Kidney (tissue), 14 donors: ENCODE measurements around the gene MYO1D. TPM values are rescaled to one million over a fixed set of nuclear protein-coding genes. Genes with fewer than 3 reads are reported as not detected.

Experiments
- DNase-seq, 5 donors: peaks; one replicate each; pipeline ENCODE4 v3.0.0-alpha.2; 2013 to 2020
- FAIRE-seq: peaks from 2 replicates; lab custom pipeline; 2012; peaks lifted over from hg19 to GRCh38; lab: Jason Lieb, UNC
- H3K27ac ChIP-seq, 2 donors: one replicate each; pipeline ENCODE4 v1.7.0; 2013; ENCODE audit warnings: low read depth in 2 of 2, low read length in 2 of 2, inconsistent platforms in 1 of 2
- H3K27me3 ChIP-seq: one replicate; pipeline ENCODE4 v1.7.1; 2013; ENCODE audit warnings: low read length, inconsistent platforms; ENCODE audit not compliant: control insufficient read depth, insufficient read depth
- H3K36me3 ChIP-seq, 3 donors: one replicate each; pipeline versions ENCODE4 v1.7.0 to v1.7.1; 2013; ENCODE audit warnings: low read length in 3 of 3, control low read depth in 1 of 3, inconsistent platforms in 1 of 3; ENCODE audit not compliant: insufficient read depth in 3 of 3, control insufficient read depth in 2 of 3
- H3K4me1 ChIP-seq, 3 donors: one replicate each; pipeline versions ENCODE4 v1.7.0 to v1.7.1; 2013; ENCODE audit warnings: low read length in 3 of 3, inconsistent platforms in 1 of 3, low read depth in 1 of 3; ENCODE audit not compliant: control insufficient read depth in 2 of 3, insufficient read depth in 2 of 3
- H3K4me3 ChIP-seq, 3 donors: one replicate each; pipeline versions ENCODE4 v1.7.0 to v1.8.1; 2013; ENCODE audit warnings: low read length in 3 of 3, control low read depth in 1 of 3, inconsistent platforms in 1 of 3
- H3K9ac ChIP-seq, 3 donors: one replicate each; pipeline versions ENCODE4 v1.7.0 to v1.7.1; 2013; ENCODE audit warnings: low read length in 3 of 3, control low read depth in 1 of 3, inconsistent platforms in 1 of 3
- H3K9me3 ChIP-seq, 3 donors: one replicate each; pipeline versions ENCODE4 v1.7.0 to v1.7.1; 2013; ENCODE audit warnings: low read length in 3 of 3, control low read depth in 1 of 3, inconsistent platforms in 1 of 3; ENCODE audit not compliant: control insufficient read depth in 2 of 3, insufficient read depth in 1 of 3
- intact Hi-C: fragments of 100-400 bp; cut with DNase I; formaldehyde crosslinking; loops from one replicate; pipeline ENCODE4 v1.11.1; 2022
- polyA plus RNA-seq: library from polyadenylated mRNA; stranded (reverse); fragments of 350-450 nt; fragmentation: Illumina TruSeq; extraction: RNeasy Lipid Tissue Mini Kit (QIAGEN cat#74804); gene quantifications from one replicate; pipeline ENCODE4 v1.2.3, GENCODE V29; 2014; ENCODE audit warnings: low read depth, low replicate concordance; ENCODE audit not compliant: insufficient read depth
- total RNA-seq: library from RNA; stranded (reverse); fragmentation: NEBNext Ultra II Directional; extraction: Animal tissue kit (Norgen Biotek cat#: 25700); gene quantifications from one replicate; pipeline ENCODE4 v1.2.1, GENCODE V29; 2021
- TF ChIP-seq, protein P1 (sequence below): IDR thresholded peaks from 3 replicates; pipeline ENCODE4 v1.5.1; 2012; ENCODE audit warnings: mild to moderate bottlenecking, moderate library complexity, borderline replicate concordance; ENCODE audit not compliant: insufficient read depth; ENCODE audit errors: extremely low read depth
- donor health status: control.
- donor health status: control.
- donor health status: control.
- donor health status: control.
- donor health status: control.
- donor health status: DM: yes; HTN: yes; CAD: no.
- donor health status: Normal renal cell carcinoma (clear cell type).

MYO1D gene
- total and polyA plus RNA-seq, 2 donors from 2014 or later, result 21.1 to 99.9 TPM

DNA sequence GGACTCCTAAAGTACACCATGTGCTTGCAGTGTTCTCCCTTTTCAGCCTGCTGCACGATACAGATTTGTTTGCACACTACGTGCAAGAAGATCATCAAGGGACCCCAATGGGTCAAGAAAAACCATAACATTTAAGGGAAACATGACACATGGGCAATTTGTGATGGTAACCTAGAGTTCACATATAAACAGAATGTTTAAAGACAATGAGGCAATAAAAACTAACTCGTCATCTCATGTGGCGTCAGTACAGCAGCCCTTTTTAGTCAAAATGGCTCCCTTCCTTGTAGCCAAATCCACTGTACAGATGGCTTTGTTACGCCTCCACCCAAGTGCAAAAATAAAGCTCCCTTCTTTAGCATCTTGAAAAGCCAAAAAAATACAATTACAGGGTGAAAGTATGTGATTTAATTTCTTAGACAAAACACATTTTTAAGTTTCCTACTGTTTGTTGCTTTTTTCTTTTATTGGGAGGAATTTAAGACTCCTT lies 216.4 kb downstream of the MYO1D start:
- Histone ChIP-seq H3K27ac (no peak overlapping the region), H3K27me3 (no peaks in the 10 kb centered on the region), H3K36me3 (no peaks in the 10 kb centered on the region), H3K4me1 (peaks cover 0 to 3% (median 0%) of the 10 kb centered on the region in 3 donors), H3K9ac (no peak overlapping the region), H3K9me3 (no peaks in the 10 kb centered on the region), H3K4me3 (no peak overlapping the region)
- intact Hi-C loops, result no loop called here
- FAIRE-seq (no peak), DNase-seq (no peak)
- TF ChIP-seq, protein P1, sequence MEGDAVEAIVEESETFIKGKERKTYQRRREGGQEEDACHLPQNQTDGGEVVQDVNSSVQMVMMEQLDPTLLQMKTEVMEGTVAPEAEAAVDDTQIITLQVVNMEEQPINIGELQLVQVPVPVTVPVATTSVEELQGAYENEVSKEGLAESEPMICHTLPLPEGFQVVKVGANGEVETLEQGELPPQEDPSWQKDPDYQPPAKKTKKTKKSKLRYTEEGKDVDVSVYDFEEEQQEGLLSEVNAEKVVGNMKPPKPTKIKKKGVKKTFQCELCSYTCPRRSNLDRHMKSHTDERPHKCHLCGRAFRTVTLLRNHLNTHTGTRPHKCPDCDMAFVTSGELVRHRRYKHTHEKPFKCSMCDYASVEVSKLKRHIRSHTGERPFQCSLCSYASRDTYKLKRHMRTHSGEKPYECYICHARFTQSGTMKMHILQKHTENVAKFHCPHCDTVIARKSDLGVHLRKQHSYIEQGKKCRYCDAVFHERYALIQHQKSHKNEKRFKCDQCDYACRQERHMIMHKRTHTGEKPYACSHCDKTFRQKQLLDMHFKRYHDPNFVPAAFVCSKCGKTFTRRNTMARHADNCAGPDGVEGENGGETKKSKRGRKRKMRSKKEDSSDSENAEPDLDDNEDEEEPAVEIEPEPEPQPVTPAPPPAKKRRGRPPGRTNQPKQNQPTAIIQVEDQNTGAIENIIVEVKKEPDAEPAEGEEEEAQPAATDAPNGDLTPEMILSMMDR, result no peak

DNA sequence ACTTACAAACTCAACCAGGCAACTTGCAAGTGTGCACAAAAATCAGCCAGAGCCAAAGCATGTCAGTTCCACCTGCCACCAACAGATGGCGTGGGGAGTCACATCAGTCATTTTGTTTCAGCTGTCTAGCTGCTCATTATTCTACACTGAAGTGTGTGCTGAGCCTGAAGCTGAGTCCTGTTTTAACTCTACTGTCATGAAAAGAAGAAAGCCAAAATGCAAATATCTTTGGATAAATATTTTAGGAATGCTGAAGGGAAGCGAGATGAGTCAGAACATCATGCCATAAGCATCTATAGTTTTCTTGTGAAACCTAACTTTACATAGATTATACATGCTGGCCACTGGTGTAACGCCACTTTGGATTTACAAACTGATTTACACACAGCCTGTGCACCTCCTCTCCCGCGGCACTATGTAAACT lies 217.5 kb downstream of the MYO1D start:
- Histone ChIP-seq H3K9me3 (no peaks in the 10 kb centered on the region), H3K4me3 (no peak overlapping the region), H3K9ac (no peak overlapping the region), H3K27me3 (no peaks in the 10 kb centered on the region), H3K4me1 (peaks cover 0 to 3% (median 0%) of the 10 kb centered on the region in 3 donors), H3K27ac (no peak overlapping the region), H3K36me3 (no peaks in the 10 kb centered on the region)
- TF ChIP-seq, protein P1, result peak; percentile 95
- peak in 4 of 5 donors; percentile 65 to 81 (median 75) for DNase-seq
- no peak for FAIRE-seq
- intact Hi-C loops, result no loop called here

DNA sequence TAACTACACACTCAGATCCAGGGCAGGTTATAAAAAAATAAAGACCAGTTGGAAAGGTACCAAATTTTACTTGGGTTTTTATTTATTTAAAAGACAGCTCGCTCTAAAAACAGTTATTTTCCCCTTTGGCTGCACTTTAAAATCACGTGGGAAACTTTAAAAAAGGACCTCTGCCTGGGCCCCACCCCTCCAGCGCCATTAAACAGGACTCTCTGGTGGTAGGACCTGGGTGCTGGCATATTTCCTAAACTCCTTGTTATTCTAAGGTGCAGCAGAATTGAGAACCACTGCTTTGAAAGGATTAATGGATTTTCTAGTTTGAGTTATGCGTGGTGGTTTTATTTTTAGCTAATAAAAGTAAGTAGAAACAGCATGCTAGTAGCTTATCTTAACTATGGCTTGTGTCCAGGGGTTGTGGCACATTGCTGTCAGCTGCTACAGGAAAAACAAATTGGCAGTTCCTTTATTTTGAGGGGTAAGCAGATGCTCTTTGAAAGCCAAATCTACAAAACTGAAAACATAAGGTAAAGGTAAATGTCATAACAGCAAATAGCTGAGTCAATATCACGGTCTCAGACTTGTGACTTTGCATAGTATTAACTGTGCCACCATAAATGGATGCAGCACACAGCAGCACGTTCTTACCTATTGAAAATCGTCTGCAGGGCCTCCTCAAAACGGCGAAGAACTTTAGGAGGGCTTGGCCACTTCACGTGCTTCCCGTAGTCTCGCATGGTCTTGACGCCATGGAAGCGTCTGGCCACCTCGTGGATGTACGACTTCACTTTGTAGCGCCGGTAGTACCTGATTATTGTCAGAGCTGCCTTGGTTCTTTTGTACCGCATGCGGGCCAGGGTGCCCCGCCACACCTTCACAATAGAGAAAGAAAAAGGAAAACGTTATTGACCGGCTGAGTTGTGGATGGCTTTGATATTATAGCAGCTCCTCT lies 218.2 kb downstream of the MYO1D start:
- TF ChIP-seq, protein P1, result no peak
- no peak overlapping the region for H3K4me3 ChIP-seq
- H3K27me3 ChIP-seq, result no peaks in the 10 kb centered on the region
- H3K36me3 ChIP-seq, result peaks cover 0 to 2% (median under 1%) of the 10 kb centered on the region in 3 donors
- H3K27ac ChIP-seq, result no peak overlapping the region
- H3K9ac ChIP-seq, result no peak overlapping the region
- FAIRE-seq (no peak), DNase-seq (peak in 2 of 5 donors; percentile 26 to 49)
- intact Hi-C loops, result no loop called here
- peaks cover 0 to 3% (median 0%) of the 10 kb centered on the region in 3 donors for H3K4me1 ChIP-seq
- H3K9me3 ChIP-seq, result no peaks in the 10 kb centered on the region
